ENCODE measurements around the gene TANGO6. TPM values are rescaled to one million over a fixed set of nuclear protein-coding genes. Genes with fewer than 3 reads are reported as not detected.

Gene TANGO6
- total RNA-seq, 2 donors from 2014 or later = 37.3 to 55.4 TPM

- DNase-seq (ENCODE audit: low spot score) = no peak
- H3K27ac ChIP-seq = no peak overlapping the region
- no peaks in the 10 kb centered on the region for H3K36me3 ChIP-seq
- H3K27me3 ChIP-seq (replicated peaks; ENCODE audit: insufficient read depth) = no peaks in the 10 kb centered on the region
- ATAC-seq (ENCODE audit: insufficient number of reproducible peaks, low FRiP score, low read depth) = no peak
- H3K4me3 ChIP-seq = no peak overlapping the region
- no peak for TF ChIP-seq CTCF (IDR thresholded peaks at IDR 0.05)
- H3K9me3 ChIP-seq = no peaks in the 10 kb centered on the region
- peaks cover 1% of the 10 kb centered on the region in 2 donors for H3K4me1 ChIP-seq (ENCODE audit: control insufficient read depth in 1 of 2, low read depth in 2 of 2)
Measured at GRCh38 chr16:69100071-69100691, 256.9 kb downstream of the TANGO6 start.

- no peaks in the 10 kb centered on the region for H3K9me3 ChIP-seq
- peaks cover 14% of the 10 kb centered on the region for H3K36me3 ChIP-seq
- H3K27ac ChIP-seq = no peak within 1 kb of the TSS
- no peak for TF ChIP-seq CTCF (IDR thresholded peaks at IDR 0.05)
- H3K27me3 ChIP-seq (replicated peaks; ENCODE audit: insufficient read depth) = no peaks in the 10 kb centered on the region
- DNase-seq (ENCODE audit: low spot score) (no peak), ATAC-seq (ENCODE audit: insufficient number of reproducible peaks, low FRiP score, low read depth) (peak; percentile 33)
- peaks cover 22 to 29% of the 10 kb centered on the region in 2 donors for H3K4me1 ChIP-seq (ENCODE audit: control insufficient read depth in 1 of 2, low read depth in 2 of 2)
- peak within 1 kb of the TSS; percentile 71 for H3K4me3 ChIP-seq
Measured at GRCh38 chr16:69105501-69106361, 262.4 kb downstream of the TANGO6 start, which contains the start of gene HAS3. Gene HAS3, plus strand, starts transcription at chr16:69105653. Its CDS starts 3,743 bp downstream, at chr16:69109396.

- Histone ChIP-seq H3K4me3 (peak overlapping the region; percentile 71), H3K9me3 (no peaks in the 10 kb centered on the region), H3K27ac (no peak overlapping the region), H3K36me3 (peaks cover 14% of the 10 kb centered on the region), H3K27me3 (replicated peaks; ENCODE audit: insufficient read depth) (no peaks in the 10 kb centered on the region), H3K4me1 (ENCODE audit: control insufficient read depth in 1 of 2, low read depth in 2 of 2) (peaks cover 22 to 29% of the 10 kb centered on the region in 2 donors)
- no peak for ATAC-seq (ENCODE audit: insufficient number of reproducible peaks, low FRiP score, low read depth)
- no peak for TF ChIP-seq CTCF (IDR thresholded peaks at IDR 0.05)
- no peak for DNase-seq (ENCODE audit: low spot score)
Measured at GRCh38 chr16:69106491-69107315, 263.4 kb downstream of the TANGO6 start.

- no peaks in the 10 kb centered on the region for H3K27me3 ChIP-seq (replicated peaks; ENCODE audit: insufficient read depth)
- H3K9me3 ChIP-seq = no peaks in the 10 kb centered on the region
- H3K4me1 ChIP-seq (ENCODE audit: control insufficient read depth in 1 of 2, low read depth in 2 of 2) = peaks cover 22 to 29% of the 10 kb centered on the region in 2 donors
- peak overlapping the region; percentile 71 for H3K4me3 ChIP-seq
- no peak overlapping the region for H3K27ac ChIP-seq
- peaks cover 14% of the 10 kb centered on the region for H3K36me3 ChIP-seq
- ATAC-seq (ENCODE audit: insufficient number of reproducible peaks, low FRiP score, low read depth) = no peak
- DNase-seq (ENCODE audit: low spot score) = no peak
- TF ChIP-seq CTCF (IDR thresholded peaks at IDR 0.05) = no peak
Measured at GRCh38 chr16:69107316-69107962, 264.1 kb downstream of the TANGO6 start.
